TTC549 (cell line): ENCODE results near the gene NOSIP.
A peak's percentile ranks its signal among the peaks of the same experiment; 100 is the strongest.

Experiments
- FAIRE-seq: peaks from 2 replicates; lab custom pipeline; 2012; peaks lifted over from hg19 to GRCh38; lab: Jason Lieb, UNC

NOSIP gene

GRCh38 chr19:49570997-49571676 is 9.2 kb downstream of the NOSIP start:
- FAIRE-seq, result no peak

- FAIRE-seq, result peak; percentile 65
Measured at GRCh38 chr19:49570138-49570856, 10.1 kb downstream of the NOSIP start.

GRCh38 chr19:49567861-49568441 is 12.4 kb downstream of the NOSIP start:
- no peak for FAIRE-seq

GRCh38 chr19:49566302-49566701 is 14.1 kb downstream of the NOSIP start:
- FAIRE-seq, result no peak

GRCh38 chr19:49565261-49565660 is 15.1 kb downstream of the NOSIP start:
- FAIRE-seq, result no peak

GRCh38 chr19:49564616-49565045 is 15.7 kb downstream of the NOSIP start:
- no peak for FAIRE-seq

- no peak for FAIRE-seq
Measured at GRCh38 chr19:49560358-49560900, 19.9 kb downstream of the NOSIP start.

GRCh38 chr19:49559928-49560327 is 20.4 kb downstream of the NOSIP start:
- no peak for FAIRE-seq

GRCh38 chr19:49559443-49559842 is 20.9 kb downstream of the NOSIP start:
- FAIRE-seq, result no peak

GRCh38 chr19:49558591-49558990 is 21.8 kb downstream of the NOSIP start:
- FAIRE-seq, result no peak

- no peak for FAIRE-seq
Measured at GRCh38 chr19:49557641-49558325, 22.6 kb downstream of the NOSIP start.

GRCh38 chr19:49556412-49557398 is 23.7 kb downstream of the NOSIP start:
- no peak for FAIRE-seq

GRCh38 chr19:49555600-49556411 is 24.6 kb downstream of the NOSIP start:
- FAIRE-seq, result no peak

- no peak for FAIRE-seq
Measured at GRCh38 chr19:49554701-49555181, 25.6 kb downstream of the NOSIP start.

GRCh38 chr19:49553451-49554271 is 26.7 kb downstream of the NOSIP start:
- no peak for FAIRE-seq

- no peak for FAIRE-seq
Measured at GRCh38 chr19:49552749-49553148, 27.6 kb downstream of the NOSIP start.

- FAIRE-seq, result no peak
Measured at GRCh38 chr19:49551531-49551930, 28.8 kb downstream of the NOSIP start.

GRCh38 chr19:49549045-49549444 is 31.3 kb downstream of the NOSIP start:
- no peak for FAIRE-seq

- FAIRE-seq, result peak; percentile 95
Measured at GRCh38 chr19:49546825-49547565, 33.4 kb downstream of the NOSIP start.
